IMR-90 (cell line): ENCODE measurements around the gene MAPKAP1. TPM values are rescaled to one million over a fixed set of nuclear protein-coding genes. Genes with fewer than 3 reads are reported as not detected.

Experiments used
- ATAC-seq: fragments of 200-7000 bp; cut with Tn5 transposase; 2 replicates; pipeline ENCODE4 v1.9.1; 2020; ENCODE audit warnings: low read depth, mild to moderate bottlenecking, moderate library complexity
- BruUV-seq: library from RNA; stranded (reverse); fragments of 400-500 nt; replicated peaks from 2 replicates; lab custom pipeline; 2021; lab: Mats Ljungman, UMichigan
- CTCF ChIA-PET: fragments of 300-600 bp; formaldehyde crosslinking; extraction: SDS; loops from one replicate; lab custom pipeline; 2021; ENCODE audit warnings: antibody characterized with exemption; lab: Yijun Ruan, JAX
- POLR2A ChIA-PET: fragments of 300-600 bp; sonication (Branson Sonifier 250); formaldehyde crosslinking; loops from one replicate; lab custom pipeline; 2022; ENCODE audit warnings: antibody characterized with exemption; ENCODE audit not compliant: unreplicated experiment; lab: Charles Lee
- DNase-seq: peaks from one replicate; pipeline ENCODE4 v3.0.0; 2013
- H2AFZ ChIP-seq: replicated peaks from 2 replicates; pipeline ENCODE3; 2013; ENCODE audit warnings: low read length, mild to moderate bottlenecking; ENCODE audit not compliant: poor library complexity
- H2AK5ac ChIP-seq: 2 replicates; pipeline ENCODE4 v1.6.1; 2013; ENCODE audit warnings: low read depth, low read length, inconsistent platforms
- H2AK9ac ChIP-seq: replicated peaks from 2 replicates; pipeline ENCODE3; 2013; ENCODE audit warnings: mild to moderate bottlenecking, low read depth, low read length, moderate library complexity; ENCODE audit not compliant: poor library complexity
- H2BK120ac ChIP-seq: 2 replicates; pipeline ENCODE4 v1.6.1; 2013; ENCODE audit warnings: low read depth, low read length, inconsistent platforms
- H2BK15ac ChIP-seq: 3 replicates; pipeline ENCODE4 v1.6.1; 2013; ENCODE audit warnings: low read depth, low read length, inconsistent platforms
- H2BK20ac ChIP-seq: 2 replicates; pipeline ENCODE4 v1.6.1; 2013; ENCODE audit warnings: low read depth, mild to moderate bottlenecking, inconsistent platforms, low read length, moderate library complexity
- H2BK5ac ChIP-seq: 2 replicates; pipeline ENCODE4 v1.6.1; 2013; ENCODE audit warnings: mild to moderate bottlenecking, low read depth, low read length, inconsistent platforms; ENCODE audit not compliant: poor library complexity, severe bottlenecking
- H3K14ac ChIP-seq: replicated peaks from 2 replicates; pipeline ENCODE4 v1.6.1; 2013; ENCODE audit warnings: low read depth, low read length, inconsistent platforms
- H3K18ac ChIP-seq: 2 replicates; pipeline ENCODE4 v1.6.1; 2013; ENCODE audit warnings: low read depth, low read length, control low read depth
- H3K23ac ChIP-seq: 2 replicates; pipeline ENCODE4 v1.6.1; 2013; ENCODE audit warnings: low read depth, low read length, inconsistent platforms
- H3K27ac ChIP-seq: 2 replicates; pipeline ENCODE4 v1.5.1; 2013; ENCODE audit warnings: mild to moderate bottlenecking, control low read depth, low read length; ENCODE audit not compliant: insufficient read depth
- H3K27me3 ChIP-seq: 2 replicates; pipeline ENCODE4 v1.6.1; 2013; ENCODE audit warnings: low read length; ENCODE audit not compliant: control insufficient read depth, insufficient read depth
- H3K36me3 ChIP-seq: 2 replicates; pipeline ENCODE4 v1.6.1; 2013; ENCODE audit warnings: low read length, mixed read lengths; ENCODE audit not compliant: control insufficient read depth, insufficient read depth
- H3K4ac ChIP-seq: 2 replicates; pipeline ENCODE4 v1.6.1; 2013; ENCODE audit warnings: low read depth, low read length, inconsistent platforms
- H3K4me1 ChIP-seq: 2 replicates; pipeline ENCODE4 v1.6.1; 2013; ENCODE audit warnings: low read length, mixed read lengths; ENCODE audit not compliant: control insufficient read depth, insufficient read depth
- H3K4me2 ChIP-seq: 2 replicates; pipeline ENCODE4 v1.6.1; 2013; ENCODE audit warnings: low read depth, mild to moderate bottlenecking, control low read depth, low read length, moderate library complexity
- H3K4me3 ChIP-seq: 2 replicates; pipeline ENCODE4 v1.5.1; 2013; ENCODE audit warnings: low read depth, mild to moderate bottlenecking, control low read depth, low read length, moderate library complexity; ENCODE audit not compliant: insufficient read depth
- H3K56ac ChIP-seq: 2 replicates; pipeline ENCODE4 v1.6.1; 2013; ENCODE audit warnings: low read length, inconsistent platforms; ENCODE audit not compliant: insufficient read depth; ENCODE audit errors: extremely low read depth
- H3K79me1 ChIP-seq, 2 experiments: 2 replicates each; pipeline ENCODE4 v1.6.1; 2013; ENCODE audit warnings: low read length in 2 of 2, inconsistent platforms in 1 of 2, low read depth in 1 of 2
- H3K9ac ChIP-seq: 2 replicates; pipeline ENCODE4 v1.6.1; 2013; ENCODE audit warnings: low read depth, low read length, control low read depth
- H3K9me1 ChIP-seq: 2 replicates; pipeline ENCODE4 v1.6.1; 2013; ENCODE audit warnings: low read length, inconsistent platforms; ENCODE audit not compliant: insufficient read depth
- H3K9me3 ChIP-seq: 2 replicates; pipeline ENCODE4 v1.6.1; 2013; ENCODE audit warnings: low read length; ENCODE audit not compliant: control insufficient read depth, insufficient read depth
- H4K20me1 ChIP-seq: 2 replicates; pipeline ENCODE4 v1.6.1; 2013; ENCODE audit warnings: low read length, inconsistent platforms; ENCODE audit not compliant: insufficient read depth
- H4K5ac ChIP-seq: 2 replicates; pipeline ENCODE4 v1.6.1; 2013; ENCODE audit warnings: mild to moderate bottlenecking, low read depth, low read length, control low read depth
- H4K8ac ChIP-seq, 2 experiments: 2 replicates each; pipeline ENCODE4 v1.6.1; 2013; ENCODE audit warnings: low read depth in 2 of 2, low read length in 2 of 2, control low read depth in 1 of 2, inconsistent platforms in 1 of 2
- H4K91ac ChIP-seq: 2 replicates; pipeline ENCODE4 v1.6.1; 2013; ENCODE audit warnings: low read depth, low read length, inconsistent platforms; ENCODE audit not compliant: insufficient read depth
- CEBPB ChIP-seq: IDR thresholded peaks from 2 replicates; pipeline ENCODE4 v1.6.1; 2012; ENCODE audit warnings: low read depth, low read length, improper control_type of control experiment
- WGBS, 2 experiments: methylation state at CpG; one replicate each; pipeline versions ENCODE4 v1.1.5 to v1.1.7; 2013; ENCODE audit warnings: missing lambda C conversion rate in 2 of 2; ENCODE audit not compliant: insufficient read length in 1 of 2; ENCODE audit errors: extremely low coverage in 2 of 2; 5-methylcytosine and 5-hydroxymethylcytosine counted together
- dilution Hi-C: fragments of 300-500 bp; cut with HindIII; formaldehyde crosslinking; loops from one replicate; pipeline ENCODE4 v1.14.3; 2018; ENCODE audit warnings: low sequenced_read_pairs; ENCODE audit not compliant: unreplicated experiment
- in situ Hi-C: fragments of 300-500 bp; cut with MboI; formaldehyde crosslinking; loops from 3 replicates; pipeline ENCODE4 v1.14.3; 2019; ENCODE audit warnings: low sequenced_read_pairs, inconsistent platforms, mixed read lengths
- intact Hi-C: fragments of 100-400 bp; cut with micrococcal nuclease; formaldehyde crosslinking; loops from 2 replicates; pipeline ENCODE4 v1.10.0; 2022
- polyA plus RNA-seq, 3 experiments: library from polyadenylated mRNA; depleted of rRNA; stranded (reverse); fragments of >200 nt; gene quantifications; 2 replicates each; pipeline ENCODE4 v1.2.3, GENCODE V29; 2012; ENCODE audit warnings: low replicate concordance in 1 of 3
- total RNA-seq: library from RNA; depleted of rRNA; stranded (reverse); fragments of >200 nt; gene quantifications from 2 replicates; pipeline ENCODE4 v1.2.3, GENCODE V29; 2012
- TF ChIP-seq, protein P1 (sequence below): fragments of 150-350 bp; IDR thresholded peaks from 2 replicates; pipeline ENCODE4 v1.6.1; 2017; ENCODE audit warnings: mild to moderate bottlenecking, antibody characterized with exemption, low read length, low read depth

The MAPKAP1 gene
- total and polyA plus RNA-seq, 2 of the 4 experiments (the other 2 are of a cell fraction) = 87.2 to 158 TPM

DNA sequence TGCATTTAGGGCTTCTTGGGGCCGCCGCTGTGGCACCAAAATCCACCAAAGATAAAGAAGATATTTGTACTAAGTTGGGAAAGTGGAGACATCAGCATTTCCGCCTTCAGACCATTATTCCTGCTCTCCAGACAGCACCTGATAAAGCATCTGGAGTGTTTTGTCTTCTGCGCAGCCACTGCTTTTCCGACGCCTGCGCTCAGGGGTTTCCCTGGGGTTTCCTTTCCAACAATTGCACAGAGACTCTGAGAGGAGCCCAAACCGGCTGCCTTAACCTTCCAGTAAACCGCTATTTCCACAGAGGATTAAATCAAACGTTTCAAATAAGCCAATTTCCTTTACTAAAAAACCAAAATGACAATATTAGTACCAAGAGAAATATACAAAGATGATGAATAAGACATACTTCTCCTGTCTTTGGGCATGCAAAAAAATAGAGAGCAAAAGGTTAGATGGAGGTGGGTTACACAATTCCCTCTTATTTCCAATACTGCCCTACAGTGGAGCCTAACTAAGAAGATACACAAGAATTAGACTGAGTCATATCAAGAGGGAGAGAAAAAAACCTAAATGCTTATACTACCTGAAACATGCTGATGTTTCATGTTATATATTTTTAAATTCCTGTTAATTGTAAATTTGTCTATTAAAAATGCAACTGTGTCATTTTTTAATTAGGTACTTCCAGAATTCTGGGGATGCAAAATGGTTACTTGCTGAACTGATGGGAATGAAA lies 98.4 kb downstream of the MAPKAP1 start:
- Histone ChIP-seq H3K27me3 (no peaks in the 10 kb centered on the region), H4K91ac (no peak overlapping the region), H3K9me3 (no peaks in the 10 kb centered on the region), H3K79me1 (peaks cover 17 to 51% of the 10 kb centered on the region in 2 experiments), H4K8ac (no peak overlapping the region), H3K4ac (no peak overlapping the region), H3K9me1 (peaks cover 7% of the 10 kb centered on the region), H3K14ac (no peak overlapping the region), H4K5ac (no peak overlapping the region), H2AFZ (no peak overlapping the region), H3K4me2 (no peak overlapping the region), H3K56ac (no peak overlapping the region), H3K9ac (no peak overlapping the region), H3K4me1 (peaks cover 2% of the 10 kb centered on the region), H2BK5ac (no peak overlapping the region), H3K27ac (no peak overlapping the region), H3K18ac (no peak overlapping the region), H2BK120ac (no peak overlapping the region), H2AK9ac (no peak overlapping the region), H3K23ac (no peak overlapping the region), H3K4me3 (no peak overlapping the region), H3K36me3 (no peaks in the 10 kb centered on the region), H4K20me1 (peaks cover 48% of the 10 kb centered on the region), H2BK20ac (no peak overlapping the region), H2BK15ac (no peak overlapping the region), H2AK5ac (no peak overlapping the region)
- ATAC-seq (peak; percentile 24; the same call in 1 of the 2 replicates), DNase-seq (peak; percentile 34)
- WGBS, 2 experiments = 63% methylated on average over 4 of the region's 10 CpGs; no CpG with 5 or more reads in 1 of the 2 experiments
- dilution Hi-C loops (no loop called here), in situ Hi-C loops (no loop called here), intact Hi-C loops (no loop called here)
- no TSS peak for BruUV-seq
- TF ChIP-seq, protein P1, sequence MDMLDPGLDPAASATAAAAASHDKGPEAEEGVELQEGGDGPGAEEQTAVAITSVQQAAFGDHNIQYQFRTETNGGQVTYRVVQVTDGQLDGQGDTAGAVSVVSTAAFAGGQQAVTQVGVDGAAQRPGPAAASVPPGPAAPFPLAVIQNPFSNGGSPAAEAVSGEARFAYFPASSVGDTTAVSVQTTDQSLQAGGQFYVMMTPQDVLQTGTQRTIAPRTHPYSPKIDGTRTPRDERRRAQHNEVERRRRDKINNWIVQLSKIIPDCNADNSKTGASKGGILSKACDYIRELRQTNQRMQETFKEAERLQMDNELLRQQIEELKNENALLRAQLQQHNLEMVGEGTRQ = no peak
- 0 out of 2 replicates have a peak, but pooled peaks have one; percentile 36 for TF ChIP-seq CEBPB
- POLR2A ChIA-PET = no interaction called here
- CTCF ChIA-PET = no interaction called here
